ENCODE results near the gene TMEM119. TPM values are rescaled to one million over a fixed set of nuclear protein-coding genes. Genes with fewer than 3 reads are reported as not detected.

Gene TMEM119
- total and polyA plus RNA-seq, 12 donors = 0.57 to 6.9 (median 2.0) TPM

- H3K27me3 ChIP-seq = no peaks in the 10 kb centered on the region
- no peaks in the 10 kb centered on the region for H3K9me3 ChIP-seq
- no peak overlapping the region for H3K4me3 ChIP-seq
- peaks cover 0 to 68% (median 58%) of the 10 kb centered on the region in 9 donors for H3K36me3 ChIP-seq
- TF ChIP-seq, protein P1, sequence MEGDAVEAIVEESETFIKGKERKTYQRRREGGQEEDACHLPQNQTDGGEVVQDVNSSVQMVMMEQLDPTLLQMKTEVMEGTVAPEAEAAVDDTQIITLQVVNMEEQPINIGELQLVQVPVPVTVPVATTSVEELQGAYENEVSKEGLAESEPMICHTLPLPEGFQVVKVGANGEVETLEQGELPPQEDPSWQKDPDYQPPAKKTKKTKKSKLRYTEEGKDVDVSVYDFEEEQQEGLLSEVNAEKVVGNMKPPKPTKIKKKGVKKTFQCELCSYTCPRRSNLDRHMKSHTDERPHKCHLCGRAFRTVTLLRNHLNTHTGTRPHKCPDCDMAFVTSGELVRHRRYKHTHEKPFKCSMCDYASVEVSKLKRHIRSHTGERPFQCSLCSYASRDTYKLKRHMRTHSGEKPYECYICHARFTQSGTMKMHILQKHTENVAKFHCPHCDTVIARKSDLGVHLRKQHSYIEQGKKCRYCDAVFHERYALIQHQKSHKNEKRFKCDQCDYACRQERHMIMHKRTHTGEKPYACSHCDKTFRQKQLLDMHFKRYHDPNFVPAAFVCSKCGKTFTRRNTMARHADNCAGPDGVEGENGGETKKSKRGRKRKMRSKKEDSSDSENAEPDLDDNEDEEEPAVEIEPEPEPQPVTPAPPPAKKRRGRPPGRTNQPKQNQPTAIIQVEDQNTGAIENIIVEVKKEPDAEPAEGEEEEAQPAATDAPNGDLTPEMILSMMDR (IDR thresholded peaks at IDR 0.05) = no peak
- intact Hi-C loops (cut with DNase I) = loop anchor here in 6 of 10 donors (2.0 to 10.0 kb wide), 9 partner anchors 49 to 529 kb away; partner anchors contain the start of genes SSH1 (in 2 of the 6), ALKBH2 (in 1 of the 6) and UNG (in 1 of the 6)
- peak in 3 of 8 donors; percentile 5 to 23 (median 12) for ATAC-seq
- H3K4me1 ChIP-seq = peaks cover 0 to 66% (median 37%) of the 10 kb centered on the region in 9 donors
- peak overlapping the region in 9 of 10 donors; percentile 26 to 97 (median 53) for H3K27ac ChIP-seq
- peak; percentile 69 to 74 for DNase-seq
- WGBS, 2 donors = 15 to 18% methylated on average over 2 of the region's 2 CpGs
These were observed 31.9 kb downstream of the TMEM119 start for GRCh38 chr12:108565976-108566375.

GRCh38 chr12:108565146-108565545 lies 32.7 kb downstream of the TMEM119 start:
- TF ChIP-seq, protein P1 (IDR thresholded peaks at IDR 0.05) = no peak
- intact Hi-C loops (cut with DNase I) = loop anchor here in 6 of 10 donors (5.0 to 10.0 kb wide), 7 partner anchors 52 to 530 kb away; partner anchors contain the start of genes SSH1 (in 2 of the 6), ALKBH2 (in 1 of the 6) and UNG (in 1 of the 6)
- Histone ChIP-seq H3K4me3 (no peak overlapping the region), H3K4me1 (peaks cover under 1 to 68% (median 41%) of the 10 kb centered on the region in 9 donors), H3K27ac (peak overlapping the region in 8 of 10 donors; percentile 3 to 97 (median 52)), H3K9me3 (no peaks in the 10 kb centered on the region), H3K27me3 (no peaks in the 10 kb centered on the region), H3K36me3 (peaks cover 0 to 64% (median 57%) of the 10 kb centered on the region in 9 donors)
- DNase-seq (no peak), ATAC-seq (no peak)
- 86 to 87% methylated on average over 3 of the region's 3 CpGs for WGBS, 2 donors

- Histone ChIP-seq H3K4me3 (no peak overlapping the region), H3K27ac (peak overlapping the region in 8 of 10 donors; percentile 3 to 97 (median 52)), H3K27me3 (no peaks in the 10 kb centered on the region), H3K36me3 (peaks cover 0 to 60% (median 53%) of the 10 kb centered on the region in 9 donors), H3K9me3 (no peaks in the 10 kb centered on the region), H3K4me1 (peaks cover 5 to 72% (median 46%) of the 10 kb centered on the region in 9 donors)
- intact Hi-C loops (cut with DNase I) = loop anchor here in 9 of 10 donors (5.0 to 10.0 kb wide), 10 partner anchors 53 to 530 kb away; partner anchors contain the start of genes ALKBH2 (in 5 of the 9), SSH1 (in 4 of the 9), CORO1C (in 2 of the 9) and UNG (in 1 of the 9)
- TF ChIP-seq, protein P1 (IDR thresholded peaks at IDR 0.05) = no peak
- ATAC-seq = no peak
- no peak for DNase-seq
These were observed 33.2 kb downstream of the TMEM119 start for GRCh38 chr12:108564724-108565123.

DNA sequence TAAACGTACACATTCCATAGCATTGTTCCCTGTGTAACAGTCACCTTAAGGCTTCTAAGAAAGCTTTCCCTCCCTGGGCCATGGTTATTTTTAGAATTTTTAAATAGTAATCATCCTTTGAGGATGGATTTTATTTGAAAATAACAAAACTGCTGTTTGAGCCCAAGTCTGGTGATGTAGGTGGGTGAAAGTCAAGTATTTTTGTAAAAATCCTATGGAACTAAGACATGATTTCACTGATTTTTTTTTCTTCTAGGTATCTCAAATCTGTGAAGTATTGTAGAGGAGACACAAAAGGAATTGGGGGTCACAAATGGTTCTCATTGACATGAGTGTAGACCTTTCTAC lies 34.1 kb downstream of the TMEM119 start:
- ATAC-seq (no peak), DNase-seq (no peak)
- WGBS, 2 donors = 0 to 8% methylated on average over 1 of the region's 1 CpG
- H3K36me3 ChIP-seq = peaks cover 0 to 51% (median 46%) of the 10 kb centered on the region in 9 donors
- no peaks in the 10 kb centered on the region for H3K9me3 ChIP-seq
- TF ChIP-seq, protein P1 (IDR thresholded peaks at IDR 0.05) = peak in 3 of 9 donors; percentile 5 to 23 (median 17)
- peak overlapping the region in 6 of 10 donors; percentile 78 to 97 (median 93) for H3K27ac ChIP-seq
- no peaks in the 10 kb centered on the region for H3K27me3 ChIP-seq
- peaks cover 5 to 80% (median 55%) of the 10 kb centered on the region in 9 donors for H3K4me1 ChIP-seq
- H3K4me3 ChIP-seq = peak overlapping the region in 9 of 10 donors; percentile 57 to 99 (median 89)
- intact Hi-C loops (cut with DNase I) = loop anchor here in 9 of 10 donors (1.0 to 10.0 kb wide), 15 partner anchors 53 to 531 kb away; partner anchors contain the start of genes ALKBH2 (in 7 of the 9), SSH1 (in 4 of the 9), CORO1C (in 2 of the 9) and UNG (in 1 of the 9)
